Adipose tissue (tissue), 3 donors: ENCODE measurements around the gene ALLC. TPM values are rescaled to one million over a fixed set of nuclear protein-coding genes. Genes with fewer than 3 reads are reported as not detected.
"Not testable (repeated sequence)": the region's sequence is repeated elsewhere in the genome, so short reads cannot be mapped to it uniquely, and the experiment has no call there.

Experiments
- H3K27ac ChIP-seq: one replicate; pipeline ENCODE4 v1.5.1; 2013; ENCODE audit warnings: low read depth, low read length
- WGBS, 3 donors: extraction: QIAGEN DNeasy Blood & Tissue Kit; methylation state at CpG; one replicate each; pipeline ENCODE4 v1.1.7; 2013; 5-methylcytosine and 5-hydroxymethylcytosine counted together
- polyA plus RNA-seq, 3 donors: library from polyadenylated mRNA; stranded (reverse); fragments of 200-250 nt; gene quantifications; one replicate each; pipeline ENCODE4 v1.2.3, GENCODE V29; 2013
- donor health status: healthy with polysubstance abuse.
- donor health status: Bipolar disorder and iron deficiency.
- donor health status: healthy.

ALLC gene
- under 1 TPM in 2 of 3 donors, not detected in 1; 0.04 to 0.45 TPM for polyA plus RNA-seq

DNA sequence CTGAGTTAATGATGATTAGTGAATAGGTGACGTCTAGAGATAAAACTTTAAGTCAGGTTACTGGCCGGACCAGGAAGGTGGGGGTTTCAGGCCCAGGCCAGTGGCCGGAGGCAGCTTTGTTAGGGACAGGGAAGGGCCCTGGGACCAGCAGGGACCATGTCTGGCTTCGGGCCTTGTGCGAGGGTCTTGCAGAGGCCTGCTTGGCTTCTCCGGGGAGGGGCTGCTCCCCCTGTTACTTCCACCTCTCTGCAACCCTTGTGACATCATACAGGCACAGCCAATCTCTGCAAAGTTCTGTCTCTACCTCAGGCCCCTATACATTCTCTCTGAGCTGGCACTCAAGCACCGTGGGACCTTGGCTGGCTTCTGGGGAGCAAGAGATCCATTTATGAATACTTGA is at the start of gene ALLC:
Gene ALLC (plus strand): TSS at position 320 of the 400 bp plus-strand sequence. CDS start 12,958 bp downstream, outside the sequence.
- H3K27ac ChIP-seq, result no peak within 1 kb of the TSS
- WGBS, 3 donors, result 85 to 94% (median 92%) methylated on average over 7 of the region's 7 CpGs

DNA sequence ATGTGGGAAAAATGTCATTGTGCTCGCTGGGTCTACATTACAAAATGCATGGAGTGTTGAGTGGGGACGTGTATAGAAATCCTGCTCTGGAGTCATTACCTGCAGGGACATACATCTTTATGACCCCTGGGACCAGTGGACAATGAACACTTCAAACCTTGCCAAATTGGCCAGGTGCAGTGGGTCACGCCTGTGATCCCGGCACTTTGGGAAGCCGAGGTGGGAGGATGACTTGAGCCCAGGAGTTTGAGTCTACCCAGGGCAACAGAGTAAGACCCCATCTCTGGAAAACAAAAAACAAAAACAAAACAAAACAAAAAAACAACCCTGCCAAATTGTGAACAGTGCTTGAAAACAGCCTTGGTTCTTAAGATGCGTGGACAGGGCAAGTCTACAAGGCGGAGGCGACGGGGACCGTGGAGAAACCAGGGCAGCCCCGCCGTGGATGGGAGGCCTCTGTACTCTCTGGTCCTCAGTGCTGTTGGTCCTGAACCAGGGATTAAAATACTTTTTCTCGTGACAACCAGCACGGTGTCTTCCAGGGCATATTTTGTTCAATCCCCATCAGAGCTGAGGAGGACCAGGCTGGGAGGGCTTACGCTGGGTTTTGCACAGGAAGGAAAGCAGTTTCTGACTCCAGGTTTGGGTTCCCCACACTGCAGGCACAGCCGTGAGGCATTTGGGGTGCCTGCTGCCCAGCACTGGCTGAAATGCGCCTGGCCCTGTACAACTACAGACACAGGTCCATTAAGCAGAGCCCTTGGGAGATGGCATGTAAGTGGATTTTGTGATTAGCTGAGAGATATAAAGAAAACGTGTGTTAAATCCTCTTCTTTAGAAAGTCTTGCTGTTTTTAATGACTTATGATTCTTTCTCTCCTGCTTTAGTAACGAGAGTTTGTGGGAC is 49.4 kb upstream of the ALLC start:
- no peak overlapping the region for H3K27ac ChIP-seq
- 76 to 83% (median 81%) methylated on average over 19 of the region's 19 CpGs for WGBS, 3 donors

DNA sequence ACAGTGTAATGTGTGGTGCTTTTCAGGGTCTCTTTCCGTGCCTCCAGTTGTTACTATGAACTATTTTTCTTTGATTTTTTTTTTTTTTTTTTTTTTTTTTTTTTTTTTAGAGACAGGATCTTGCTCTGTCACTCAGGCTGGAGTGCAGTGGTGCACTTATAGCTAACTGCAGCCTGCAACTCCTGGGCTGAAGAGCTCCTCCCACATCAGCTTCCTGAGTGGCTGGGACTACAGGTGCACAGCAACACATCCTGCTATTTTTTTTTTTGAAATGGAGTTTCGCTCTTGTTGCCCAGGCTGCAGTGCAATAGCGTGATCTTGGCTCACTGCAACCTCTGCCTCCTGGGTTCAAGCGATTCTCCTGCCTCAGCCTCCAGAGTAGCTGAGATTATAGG is 48.7 kb upstream of the ALLC start:
- 74 to 81% (median 75%) methylated on average over 4 of the region's 4 CpGs for WGBS, 3 donors
- H3K27ac ChIP-seq, result not testable (repeated sequence)

DNA sequence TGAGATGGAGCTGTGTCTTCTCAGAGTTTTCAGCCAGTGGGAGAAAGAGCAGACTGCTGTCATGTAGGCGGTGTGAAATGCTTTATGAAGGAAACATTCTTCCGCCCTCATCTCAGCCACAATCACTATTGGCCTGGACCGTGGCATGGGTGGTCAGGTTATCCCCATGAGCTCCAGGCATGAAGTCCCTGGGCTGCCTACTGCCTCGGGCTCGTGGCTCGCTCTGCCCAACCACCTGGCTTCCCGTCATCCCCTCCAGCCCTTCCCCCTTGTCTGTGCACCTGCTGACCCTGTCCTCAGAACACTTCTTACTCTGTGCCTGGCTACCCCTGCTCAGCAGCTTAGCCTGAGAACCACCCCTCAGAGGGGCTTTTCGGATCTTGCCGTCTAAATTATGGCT is 47.6 kb upstream of the ALLC start:
- 86 to 91% (median 88%) methylated on average over 9 of the region's 9 CpGs for whole genome bisulfite sequencing, 3 donors
- H3K27ac ChIP-seq, result no peak overlapping the region

DNA sequence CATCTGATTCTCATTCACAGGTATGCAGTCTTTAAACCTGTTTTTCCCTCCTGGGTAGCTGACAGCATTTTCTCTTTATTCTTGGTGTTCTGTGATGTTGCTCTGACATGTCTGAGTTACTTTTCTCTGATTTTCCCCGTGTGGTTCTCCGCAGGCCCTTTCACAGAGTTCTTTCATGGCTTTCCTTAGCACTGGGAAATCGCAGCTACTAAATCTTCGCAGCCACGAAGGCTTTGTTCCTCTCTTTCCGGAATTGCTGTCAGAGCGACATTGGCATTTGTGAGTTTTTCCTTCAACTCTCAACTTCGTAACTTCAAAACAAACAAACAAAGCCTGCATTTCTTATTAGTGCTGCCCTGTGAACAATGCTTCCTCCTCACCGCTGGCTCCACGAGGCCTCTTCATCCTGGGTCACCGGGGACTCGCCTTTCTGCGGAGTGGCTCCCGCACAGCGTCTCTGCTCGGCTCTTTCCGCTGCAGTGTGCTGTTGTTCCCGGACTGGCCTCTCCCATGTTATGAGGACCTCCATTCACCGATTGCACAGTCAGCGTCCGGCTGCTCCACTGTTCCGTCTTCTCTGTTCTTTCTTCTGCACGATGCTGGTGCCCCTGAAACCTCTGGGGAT is 47.0 kb upstream of the ALLC start:
- WGBS, 3 donors, result 66 to 74% (median 73%) methylated on average over 23 of the region's 23 CpGs
- no peak overlapping the region for H3K27ac ChIP-seq

DNA sequence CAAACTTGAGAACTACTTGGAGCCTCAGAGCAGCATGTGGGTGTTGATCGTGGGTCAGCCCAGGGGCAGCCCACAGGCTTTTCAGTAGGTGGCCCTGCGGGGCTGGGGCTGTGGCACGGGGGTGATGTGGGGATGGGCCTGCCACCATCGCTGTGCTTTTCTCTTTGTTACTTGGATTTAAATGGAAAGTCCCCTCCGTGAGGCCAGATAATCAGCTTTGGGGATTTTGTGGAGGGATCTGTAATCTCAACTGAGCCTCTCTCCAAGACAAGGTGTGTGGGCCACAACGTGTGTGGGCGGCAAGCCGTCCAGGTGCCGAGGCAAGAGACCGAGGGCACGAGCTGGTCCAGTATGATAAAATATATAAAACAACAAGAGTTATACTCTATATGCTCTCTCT is 46.4 kb upstream of the ALLC start:
- 77 to 88% (median 84%) methylated on average over 11 of the region's 11 CpGs for WGBS, 3 donors
- no peak overlapping the region for H3K27ac ChIP-seq

DNA sequence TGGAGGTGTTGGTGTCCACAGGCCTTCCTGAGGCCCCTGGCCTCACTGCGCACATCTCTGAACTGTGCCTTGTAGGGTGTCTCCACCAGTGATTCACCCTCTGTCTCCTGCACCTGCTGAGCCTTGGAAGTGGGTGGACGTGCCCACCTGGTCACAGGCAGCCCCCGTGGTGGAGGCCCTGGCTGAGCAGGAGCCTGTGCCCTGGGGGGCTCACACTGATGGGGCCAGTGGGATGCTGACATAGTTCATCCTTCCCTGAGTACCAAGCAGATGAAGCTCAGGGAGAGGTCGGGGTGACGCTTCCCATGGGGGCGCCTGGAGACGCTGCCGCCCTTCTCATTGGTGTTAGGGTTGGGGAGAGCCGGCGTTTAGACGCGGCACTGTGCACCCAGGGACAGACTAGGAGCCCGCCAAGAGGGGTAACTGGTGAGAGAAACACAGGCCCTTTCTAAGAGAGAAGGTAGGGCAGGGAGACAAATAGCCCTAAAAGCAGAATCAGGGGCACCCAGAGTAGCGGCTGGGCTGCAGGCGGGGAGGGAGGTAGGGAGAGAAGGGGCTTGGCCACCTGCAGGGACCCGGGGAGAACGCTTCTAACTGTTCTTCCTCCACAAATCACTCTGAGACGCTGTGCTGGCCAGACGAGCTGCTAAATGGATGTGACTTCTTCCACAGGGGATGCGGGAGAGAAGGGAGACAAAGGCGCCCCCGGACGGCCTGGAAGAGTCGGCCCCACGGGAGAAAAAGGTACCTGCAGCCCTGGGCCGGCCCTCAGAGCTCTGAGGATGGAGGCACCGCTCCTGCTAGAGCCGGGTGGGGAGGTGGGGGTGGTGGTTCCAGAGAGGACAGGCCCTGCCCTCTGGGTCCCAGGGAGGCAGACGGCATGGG is 45.1 kb upstream of the ALLC start:
- H3K27ac ChIP-seq, result no peak overlapping the region
- WGBS, 3 donors, result 85 to 91% (median 86%) methylated on average over 29 of the region's 29 CpGs

DNA sequence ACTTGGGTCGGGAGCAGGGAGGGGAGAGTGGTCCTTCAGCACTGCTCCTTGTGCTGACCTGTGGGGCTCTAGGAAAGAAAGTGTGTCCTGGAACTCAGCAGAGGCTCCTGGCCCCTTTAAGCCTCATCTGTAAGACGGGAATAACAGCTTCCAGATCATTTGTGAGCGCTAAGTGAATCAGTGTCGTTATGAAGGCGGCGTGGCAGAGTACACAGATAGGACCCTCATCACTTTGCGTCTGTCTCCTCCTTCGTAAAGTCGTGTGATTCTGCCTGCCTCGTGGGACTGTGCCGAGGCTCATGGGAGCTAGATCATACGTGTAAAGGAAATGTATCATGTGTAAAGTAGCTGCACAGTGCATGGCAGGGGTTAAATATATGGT is 44.5 kb upstream of the ALLC start:
- 91 to 98% (median 93%) methylated on average over 12 of the region's 12 CpGs for WGBS, 3 donors
- no peak overlapping the region for H3K27ac ChIP-seq

DNA sequence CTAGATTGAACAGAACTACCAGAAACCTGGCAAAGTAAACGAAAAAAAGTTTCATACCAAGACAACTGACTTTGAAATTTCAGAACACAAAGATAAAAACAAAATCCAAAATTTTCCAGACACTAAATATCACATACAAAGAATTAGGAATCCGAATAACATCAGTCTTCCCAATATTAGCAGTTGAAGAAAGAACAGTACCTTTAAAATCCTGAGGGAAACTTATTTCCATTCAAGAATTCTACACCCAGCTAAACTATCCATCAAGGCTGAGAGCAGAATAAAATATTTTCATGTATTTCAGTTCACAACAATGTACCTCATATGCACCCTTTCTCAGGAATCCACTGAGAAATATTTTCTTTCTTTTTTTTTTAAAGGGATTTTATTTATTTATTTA is 43.3 kb upstream of the ALLC start:
- WGBS, 3 donors, result 77 to 91% (median 90%) methylated on average over 2 of the region's 2 CpGs
- H3K27ac ChIP-seq, result not testable (repeated sequence)

DNA sequence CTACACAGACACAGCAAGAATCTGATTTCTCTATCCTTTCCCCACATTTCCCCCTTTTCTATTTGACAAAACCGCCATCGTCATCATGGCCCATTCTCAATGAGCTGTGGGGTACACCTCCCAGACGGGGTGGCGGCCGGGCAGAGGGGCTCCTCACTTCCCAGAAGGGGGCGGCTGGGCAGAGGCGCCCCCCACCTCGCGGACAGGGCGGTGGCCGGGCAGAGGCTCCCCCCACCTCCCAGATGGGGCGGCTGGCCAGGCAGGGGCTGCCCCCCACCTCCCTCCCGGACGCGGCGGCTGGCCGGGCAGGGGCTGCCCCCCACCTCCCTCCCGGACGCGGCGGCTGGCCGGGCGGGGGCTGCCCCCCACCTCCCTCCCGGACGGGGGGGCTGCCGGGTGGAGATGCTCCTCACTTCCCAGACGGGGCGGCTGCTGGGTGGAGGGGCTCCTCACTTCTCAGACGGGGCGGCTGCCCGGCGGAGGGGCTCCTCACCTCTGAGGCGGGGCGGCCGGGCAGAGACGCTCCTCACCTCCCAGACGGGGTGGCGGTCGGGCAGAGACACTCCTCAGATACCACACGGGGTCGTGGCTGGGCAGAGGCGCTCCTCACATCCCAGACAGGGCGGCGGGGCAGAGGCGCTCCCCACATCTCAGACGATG is 42.3 kb upstream of the ALLC start:
- 91 to 95% (median 95%) methylated on average over 24 to 46 of the region's 46 CpGs for WGBS, 3 donors
- not testable (repeated sequence) for H3K27ac ChIP-seq

DNA sequence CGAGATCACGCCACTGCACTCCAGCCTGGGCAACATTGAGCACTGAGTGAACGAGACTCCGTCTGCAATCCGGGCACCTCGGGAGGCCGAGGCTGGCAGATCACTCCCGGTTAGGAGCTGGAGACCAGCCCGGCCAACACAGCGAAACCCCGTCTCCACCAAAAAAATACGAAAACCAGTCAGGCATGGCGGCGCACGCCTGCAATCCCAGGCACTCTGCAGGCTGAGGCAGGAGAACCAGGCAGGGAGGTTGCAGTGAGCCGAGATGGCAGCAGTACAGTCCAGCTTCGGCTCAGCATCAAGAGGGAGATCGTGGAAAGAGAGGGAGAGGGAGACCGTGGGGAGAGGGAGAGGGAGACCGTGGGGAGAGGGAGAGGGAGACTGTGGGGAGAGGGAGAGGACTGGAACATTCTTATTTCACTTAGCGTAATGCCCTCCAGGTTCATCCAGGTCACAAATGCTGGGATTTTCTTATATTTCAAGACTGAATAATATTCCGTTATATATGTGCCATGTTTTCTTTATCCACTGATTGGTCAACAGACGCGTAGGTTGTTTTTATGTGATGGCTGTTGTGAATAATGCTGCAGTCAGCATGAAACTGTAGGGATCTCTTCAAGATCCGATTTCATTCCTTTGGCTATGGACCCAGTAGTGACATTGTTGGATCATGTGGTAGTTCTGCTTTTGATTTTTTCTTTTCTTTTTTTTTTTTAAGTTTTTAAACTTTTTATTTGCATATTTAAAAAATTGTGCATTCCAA is 41.4 kb upstream of the ALLC start:
- WGBS, 3 donors, result 90 to 95% (median 95%) methylated on average over 23 to 25 of the region's 25 CpGs
- H3K27ac ChIP-seq, result not testable (repeated sequence)

DNA sequence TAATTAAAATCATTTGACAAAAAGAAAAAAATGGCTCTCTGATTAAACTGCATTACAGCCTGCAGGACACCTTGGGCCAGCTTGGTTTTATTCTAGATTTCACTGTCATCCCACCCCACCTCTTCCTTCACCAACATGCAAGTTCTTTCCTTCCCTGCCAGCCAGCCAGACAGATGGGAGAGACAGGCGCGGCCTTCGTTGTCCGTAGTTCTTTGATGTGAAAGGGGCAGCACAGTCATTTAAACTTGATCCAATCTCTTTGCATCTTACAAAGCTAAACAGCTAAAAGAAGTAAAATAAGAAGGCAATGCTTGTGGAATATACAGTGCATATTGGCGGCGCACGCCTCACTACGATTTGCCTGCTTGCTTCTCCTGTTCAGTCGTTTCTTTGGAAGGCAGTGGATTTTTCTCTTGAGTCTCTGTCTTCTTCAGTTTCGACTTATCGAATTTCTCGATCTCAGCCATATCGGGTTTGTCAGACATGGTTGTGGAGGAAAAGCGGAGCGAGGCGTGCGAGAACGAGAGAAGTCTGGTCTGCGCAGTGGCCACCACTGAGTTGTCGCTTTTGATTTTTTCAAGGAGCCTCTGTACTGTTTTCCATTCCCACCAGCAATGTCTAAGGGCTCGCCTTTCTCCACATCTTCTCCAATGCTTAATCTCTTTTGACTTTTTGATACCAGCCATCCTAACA is 40.7 kb upstream of the ALLC start:
- WGBS, 3 donors, result 96 to 97% (median 97%) methylated on average over 21 of the region's 21 CpGs
- no peak overlapping the region for H3K27ac ChIP-seq

DNA sequence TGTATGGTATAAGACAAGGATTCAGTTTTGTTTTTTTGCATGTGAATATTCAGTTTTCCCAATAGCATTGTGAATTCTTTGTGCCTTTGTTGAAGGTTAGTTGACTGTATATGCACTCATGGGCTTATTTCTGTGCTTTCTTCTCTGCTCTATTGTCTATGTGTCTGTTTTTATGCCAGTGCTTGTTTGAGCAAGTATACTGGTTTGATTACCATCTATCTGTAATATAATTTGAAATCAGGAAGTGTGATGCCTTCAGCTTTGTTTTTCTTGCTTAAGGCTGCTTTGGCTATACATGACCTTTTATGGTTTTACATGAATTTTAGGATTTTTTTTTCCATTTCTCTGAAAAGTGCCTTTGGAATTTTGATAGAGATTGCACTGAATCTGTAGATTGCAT is 39.6 kb upstream of the ALLC start:
- H3K27ac ChIP-seq, result no peak overlapping the region

DNA sequence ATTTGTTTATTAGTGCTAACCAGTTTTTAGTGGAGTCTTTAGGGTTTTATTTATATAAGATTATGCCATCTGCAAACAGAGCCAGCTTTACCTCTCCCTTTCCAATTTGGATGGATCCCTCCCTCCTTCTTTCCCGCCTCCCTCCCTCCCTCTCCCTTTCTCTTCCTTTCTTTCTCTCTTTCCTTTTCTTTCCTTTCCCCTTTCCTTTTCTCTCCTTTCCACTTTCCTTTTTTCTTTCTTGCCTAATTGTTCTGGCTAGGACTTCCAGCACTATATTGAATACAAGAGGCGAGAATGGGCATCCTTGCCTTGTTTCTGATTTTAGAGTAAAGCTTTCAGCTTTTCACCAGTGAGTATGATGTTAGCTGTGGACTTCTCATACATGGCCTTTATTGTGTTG is 39.0 kb upstream of the ALLC start:
- H3K27ac ChIP-seq, result no peak overlapping the region
- WGBS, 3 donors, result 95 to 98% (median 97%) methylated on average over 2 of the region's 2 CpGs

DNA sequence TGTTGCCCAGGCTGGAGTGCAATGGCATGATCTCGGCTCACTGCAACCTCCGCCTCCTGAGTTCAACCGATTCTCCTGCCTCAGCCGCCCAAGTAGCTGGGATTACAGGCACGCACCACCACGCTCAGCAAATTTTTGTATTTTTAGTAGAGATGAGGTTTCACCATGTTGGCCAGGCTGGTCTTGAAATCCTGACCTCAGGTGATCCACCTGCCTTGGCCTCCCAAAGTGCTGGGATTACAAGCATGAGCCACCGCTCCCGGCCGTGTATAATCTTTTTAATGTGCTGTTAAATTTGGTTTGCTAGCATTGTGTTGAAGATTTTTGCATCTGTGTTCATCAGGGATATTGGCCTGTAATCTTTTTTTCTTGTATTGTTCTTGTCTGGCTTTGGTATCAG is 38.3 kb upstream of the ALLC start:
- WGBS, 3 donors, result 95 to 96% (median 95%) methylated on average over 9 of the region's 9 CpGs
- not testable (repeated sequence) for H3K27ac ChIP-seq

DNA sequence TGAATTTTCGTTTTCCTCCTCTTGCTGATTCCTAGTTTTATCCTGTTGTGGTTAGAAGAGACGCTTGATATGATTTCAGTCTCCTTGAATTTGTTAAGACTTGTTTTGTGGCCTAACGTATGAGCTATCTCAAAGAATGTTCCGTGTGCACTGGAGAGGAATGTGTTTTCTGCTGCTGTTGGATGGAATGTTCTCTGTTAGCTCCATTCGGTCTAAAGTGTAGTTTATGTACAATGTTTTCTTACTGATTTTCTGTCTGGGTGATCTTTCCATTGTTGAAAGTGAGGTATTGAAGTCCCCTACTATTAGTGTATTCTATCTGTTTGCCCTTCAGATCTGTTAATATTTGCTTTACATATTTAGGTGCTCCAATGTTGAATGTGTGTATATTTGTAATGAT is 37.2 kb upstream of the ALLC start:
- WGBS, 3 donors, result 45 to 89% (median 87%) methylated on average over 5 of the region's 5 CpGs
- no peak overlapping the region for H3K27ac ChIP-seq

DNA sequence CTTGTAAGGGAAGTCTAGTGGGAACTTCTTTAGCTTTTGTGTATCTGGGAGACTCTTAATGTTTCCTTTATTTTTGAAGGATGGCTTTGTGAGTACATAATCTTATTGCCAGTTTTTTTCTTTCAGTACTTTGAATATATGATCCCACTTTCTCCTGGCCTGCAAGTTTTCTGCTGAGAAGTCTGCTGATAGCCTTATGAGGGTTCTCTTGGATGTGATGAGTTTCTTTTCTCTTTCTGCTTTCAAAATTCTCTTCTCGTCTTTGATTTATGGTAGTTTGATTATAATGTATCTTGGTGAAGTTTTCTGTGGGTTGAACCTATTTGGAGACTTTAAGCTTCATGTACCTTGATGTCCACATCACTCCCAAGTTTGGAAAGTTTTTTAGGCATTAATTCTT is 35.0 kb upstream of the ALLC start:
- H3K27ac ChIP-seq, result no peak overlapping the region
- WGBS, 3 donors, result 85% methylated on average over 1 of the region's 1 CpG
